ENCODE data around the gene RAB13. TPM values are rescaled to one million over a fixed set of nuclear protein-coding genes. Genes with fewer than 3 reads are reported as not detected.
A peak's percentile ranks its signal among the peaks of the same experiment; 100 is the strongest.

RAB13 gene
- total and polyA plus RNA-seq, 2 donors (not counting 3 experiments of a cell fraction or from before 2014, with no cell fraction given), result 76.0 to 124 TPM

DNA sequence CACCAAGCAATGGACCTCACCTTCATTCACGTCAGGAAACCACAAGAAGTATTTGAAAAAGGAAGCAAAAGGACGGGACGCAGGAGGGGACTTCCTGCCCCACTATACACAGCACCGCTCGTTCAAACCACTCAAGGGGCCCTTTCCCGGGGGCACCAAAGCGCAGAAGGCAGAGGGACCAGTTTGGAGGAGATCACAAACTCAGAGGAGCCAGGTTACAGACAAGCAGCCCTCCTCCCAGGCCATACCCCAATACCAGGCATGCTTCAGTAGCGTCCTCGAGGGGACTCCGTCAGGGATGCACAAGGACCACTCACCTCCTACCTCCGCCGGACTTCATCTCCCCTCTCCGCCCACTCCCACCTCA, 28.4 kb downstream of the RAB13 start:
- no peaks in the 10 kb centered on the region for H4K20me1 ChIP-seq (replicated peaks; ENCODE audit: control insufficient read depth, extremely low read depth, insufficient read depth, low read length)
- BruUV-seq (replicated peaks), result no TSS peak
- peak overlapping the region; percentile 72 for H3K9ac ChIP-seq (replicated peaks; ENCODE audit: extremely low read depth, insufficient read depth, low read length)
- intact Hi-C loops (cut with micrococcal nuclease) (loop anchor here (1.0 kb wide), 4 partner anchors 11 to 34 kb away; partner anchors contain the start of genes DENND4B and JTB), dilution Hi-C loops (cut with MboI; ENCODE audit: extremely low pct_ligation_motif_present, low sequenced_read_pairs) (no loop called here)
- no peaks in the 10 kb centered on the region for H3K9me1 ChIP-seq (replicated peaks; ENCODE audit: control insufficient read depth, extremely low read depth, insufficient read depth, low read length)
- peak overlapping the region; percentile 18 for H3K27ac ChIP-seq (ENCODE audit: insufficient read depth, low read depth, low read length)
- peaks cover 45% of the 10 kb centered on the region for H3K79me2 ChIP-seq (ENCODE audit: control insufficient read depth, insufficient read depth, low read length)
- H3K4me1 ChIP-seq (ENCODE audit: control insufficient read depth, extremely low read depth, insufficient read depth, low read length), result peaks cover 31% of the 10 kb centered on the region
- FAIRE-seq, result peak; percentile 63
- H2AFZ ChIP-seq (ENCODE audit: low read depth, low read length), result peak overlapping the region; percentile 22
- CTCF ChIA-PET, result interaction anchor here (1.5 to 4.2 kb wide), 4 partner anchors 9 to 20 kb away, joined by 4 to 25 read pairs (median 7); partner anchors contain the start of genes CREB3L4, DENND4B and JTB
- TF ChIP-seq JUN (IDR thresholded peaks at IDR 0.05; ENCODE audit: borderline replicate concordance, insufficient read depth, insufficient read length, low read depth), result no peak
- no peak for TF ChIP-seq FOS (IDR thresholded peaks at IDR 0.05; ENCODE audit: borderline replicate concordance, insufficient read depth, low read length)
- no peak for TF ChIP-seq POLR2AphosphoS5 (IDR thresholded peaks at IDR 0.05; ENCODE audit: insufficient read depth, low read depth, low read length)
- TF ChIP-seq GATA2 (IDR thresholded peaks at IDR 0.05; ENCODE audit: insufficient read depth, insufficient read length, low read depth, low read length), result no peak
- TF ChIP-seq MYC (IDR thresholded peaks at IDR 0.05; ENCODE audit: low read depth, low read length), result no peak
- no peak for TF ChIP-seq POLR2A (IDR thresholded peaks at IDR 0.05; ENCODE audit: low read depth, low read length)
- TF ChIP-seq EZH2 (IDR thresholded peaks at IDR 0.05; ENCODE audit: borderline replicate concordance, low read depth, low read length, severe bottlenecking), result no peak
- TF ChIP-seq, protein P1, sequence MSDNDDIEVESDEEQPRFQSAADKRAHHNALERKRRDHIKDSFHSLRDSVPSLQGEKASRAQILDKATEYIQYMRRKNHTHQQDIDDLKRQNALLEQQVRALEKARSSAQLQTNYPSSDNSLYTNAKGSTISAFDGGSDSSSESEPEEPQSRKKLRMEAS (IDR thresholded peaks at IDR 0.05; ENCODE audit: insufficient read depth, insufficient read length), result no peak
- TF ChIP-seq, protein P2, sequence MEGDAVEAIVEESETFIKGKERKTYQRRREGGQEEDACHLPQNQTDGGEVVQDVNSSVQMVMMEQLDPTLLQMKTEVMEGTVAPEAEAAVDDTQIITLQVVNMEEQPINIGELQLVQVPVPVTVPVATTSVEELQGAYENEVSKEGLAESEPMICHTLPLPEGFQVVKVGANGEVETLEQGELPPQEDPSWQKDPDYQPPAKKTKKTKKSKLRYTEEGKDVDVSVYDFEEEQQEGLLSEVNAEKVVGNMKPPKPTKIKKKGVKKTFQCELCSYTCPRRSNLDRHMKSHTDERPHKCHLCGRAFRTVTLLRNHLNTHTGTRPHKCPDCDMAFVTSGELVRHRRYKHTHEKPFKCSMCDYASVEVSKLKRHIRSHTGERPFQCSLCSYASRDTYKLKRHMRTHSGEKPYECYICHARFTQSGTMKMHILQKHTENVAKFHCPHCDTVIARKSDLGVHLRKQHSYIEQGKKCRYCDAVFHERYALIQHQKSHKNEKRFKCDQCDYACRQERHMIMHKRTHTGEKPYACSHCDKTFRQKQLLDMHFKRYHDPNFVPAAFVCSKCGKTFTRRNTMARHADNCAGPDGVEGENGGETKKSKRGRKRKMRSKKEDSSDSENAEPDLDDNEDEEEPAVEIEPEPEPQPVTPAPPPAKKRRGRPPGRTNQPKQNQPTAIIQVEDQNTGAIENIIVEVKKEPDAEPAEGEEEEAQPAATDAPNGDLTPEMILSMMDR (IDR thresholded peaks at IDR 0.05; ENCODE audit: extremely low read depth in 1 of 2, insufficient read depth in 1 of 2, low read depth in 1 of 2, low read length in 2 of 2), result no peak
- peak overlapping the region; percentile 72 for H3K4me2 ChIP-seq (ENCODE audit: insufficient read depth, low read length)
- no peaks in the 10 kb centered on the region for H3K27me3 ChIP-seq (ENCODE audit: control insufficient read depth in 2 of 2, insufficient read depth in 2 of 2, low read length in 2 of 2)
- H3K36me3 ChIP-seq (ENCODE audit: control insufficient read depth in 2 of 2, extremely low read depth in 1 of 2, insufficient read depth in 2 of 2, low read length in 2 of 2), result peaks cover 0 to 17% of the 10 kb centered on the region in 2 experiments
- POLR2A ChIA-PET, result interaction anchor here (1.2 kb wide), 1 partner anchor 76 kb away, joined by 3 read pairs; no protein-coding TSS in a partner anchor
- peak; percentile 31 for DNase-seq (ENCODE audit: low read depth, low spot score)
- no peaks in the 10 kb centered on the region for H3K9me3 ChIP-seq (replicated peaks; ENCODE audit: control insufficient read depth, insufficient read depth, low read length)
- H3K4me3 ChIP-seq (replicated peaks in 1 of 3; ENCODE audit: insufficient read depth in 1 of 3, low read depth in 1 of 3, low read length in 3 of 3), result peak overlapping the region; percentile 47 to 80 (median 75)
